HEK293 (cell line): ENCODE data around the gene ZFHX2.

Experiments
- BCL11A ChIP-seq: fragments of 450-650 bp; formaldehyde crosslinking; IDR thresholded peaks from 2 replicates; pipeline ENCODE4 v1.5.1; 2016; ENCODE audit warnings: low read depth, missing biosample characterization, missing genetic modification characterization
- KLF8 ChIP-seq: fragments of 450-650 bp; formaldehyde crosslinking; IDR thresholded peaks from 2 replicates; pipeline ENCODE4 v1.5.1; 2016; ENCODE audit warnings: missing biosample characterization, missing genetic modification characterization
- REST ChIP-seq: fragments of 450-650 bp; formaldehyde crosslinking; IDR thresholded peaks from 2 replicates; pipeline ENCODE4 v1.5.1; 2016; ENCODE audit warnings: missing biosample characterization, missing genetic modification characterization
- TCF7L2 ChIP-seq: IDR thresholded peaks from 2 replicates; pipeline ENCODE4 v1.6.1; 2011; ENCODE audit warnings: low read depth, mild to moderate bottlenecking, inconsistent platforms, low read length, moderate library complexity, borderline replicate concordance
- ZBTB26 ChIP-seq: fragments of 450-650 bp; formaldehyde crosslinking; optimal IDR thresholded peaks from 2 replicates; pipeline ENCODE3; 2016; ENCODE audit warnings: missing biosample characterization, mild to moderate bottlenecking, missing genetic modification characterization
- ZNF114 ChIP-seq: fragments of 450-650 bp; formaldehyde crosslinking; IDR thresholded peaks from 2 replicates; pipeline ENCODE4 v1.5.0; 2017; ENCODE audit warnings: missing biosample characterization, missing genetic modification characterization
- ZNF366 ChIP-seq: fragments of 450-650 bp; formaldehyde crosslinking; conservative IDR thresholded peaks from 2 replicates; pipeline ENCODE4 v1.5.1; 2016; ENCODE audit warnings: missing biosample characterization, missing genetic modification characterization
- ZNF654 ChIP-seq: fragments of 450-650 bp; formaldehyde crosslinking; IDR thresholded peaks from 2 replicates; pipeline ENCODE4 v1.5.1; 2016; ENCODE audit warnings: low read depth, missing biosample characterization, missing genetic modification characterization
- ZNF76 ChIP-seq: fragments of 450-650 bp; formaldehyde crosslinking; IDR thresholded peaks from 2 replicates; pipeline ENCODE4; 2016; ENCODE audit warnings: low read depth, missing biosample characterization, missing genetic modification characterization, borderline replicate concordance
- TF ChIP-seq, protein P1 (sequence below): fragments of 450-650 bp; formaldehyde crosslinking; IDR thresholded peaks from 2 replicates; pipeline ENCODE4 v1.5.1; 2016; ENCODE audit warnings: missing biosample characterization, missing genetic modification characterization
- TF ChIP-seq, protein P2 (sequence below): fragments of 450-650 bp; formaldehyde crosslinking; IDR thresholded peaks from 2 replicates; pipeline ENCODE4 v1.5.1; 2016; ENCODE audit warnings: missing biosample characterization, missing genetic modification characterization

- TF ChIP-seq BCL11A (tag by site-specific recombination) (no peak), ZNF366 (no peak), REST (no peak), ZNF654 (tag by site-specific recombination) (no peak), ZNF76 (tag by site-specific recombination) (no peak), TCF7L2 (no peak), ZBTB26 (no peak), KLF8 (tag by site-specific recombination) (no peak), ZNF114 (no peak)
- TF ChIP-seq, protein P1, sequence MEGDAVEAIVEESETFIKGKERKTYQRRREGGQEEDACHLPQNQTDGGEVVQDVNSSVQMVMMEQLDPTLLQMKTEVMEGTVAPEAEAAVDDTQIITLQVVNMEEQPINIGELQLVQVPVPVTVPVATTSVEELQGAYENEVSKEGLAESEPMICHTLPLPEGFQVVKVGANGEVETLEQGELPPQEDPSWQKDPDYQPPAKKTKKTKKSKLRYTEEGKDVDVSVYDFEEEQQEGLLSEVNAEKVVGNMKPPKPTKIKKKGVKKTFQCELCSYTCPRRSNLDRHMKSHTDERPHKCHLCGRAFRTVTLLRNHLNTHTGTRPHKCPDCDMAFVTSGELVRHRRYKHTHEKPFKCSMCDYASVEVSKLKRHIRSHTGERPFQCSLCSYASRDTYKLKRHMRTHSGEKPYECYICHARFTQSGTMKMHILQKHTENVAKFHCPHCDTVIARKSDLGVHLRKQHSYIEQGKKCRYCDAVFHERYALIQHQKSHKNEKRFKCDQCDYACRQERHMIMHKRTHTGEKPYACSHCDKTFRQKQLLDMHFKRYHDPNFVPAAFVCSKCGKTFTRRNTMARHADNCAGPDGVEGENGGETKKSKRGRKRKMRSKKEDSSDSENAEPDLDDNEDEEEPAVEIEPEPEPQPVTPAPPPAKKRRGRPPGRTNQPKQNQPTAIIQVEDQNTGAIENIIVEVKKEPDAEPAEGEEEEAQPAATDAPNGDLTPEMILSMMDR, result no peak
- TF ChIP-seq, protein P2, sequence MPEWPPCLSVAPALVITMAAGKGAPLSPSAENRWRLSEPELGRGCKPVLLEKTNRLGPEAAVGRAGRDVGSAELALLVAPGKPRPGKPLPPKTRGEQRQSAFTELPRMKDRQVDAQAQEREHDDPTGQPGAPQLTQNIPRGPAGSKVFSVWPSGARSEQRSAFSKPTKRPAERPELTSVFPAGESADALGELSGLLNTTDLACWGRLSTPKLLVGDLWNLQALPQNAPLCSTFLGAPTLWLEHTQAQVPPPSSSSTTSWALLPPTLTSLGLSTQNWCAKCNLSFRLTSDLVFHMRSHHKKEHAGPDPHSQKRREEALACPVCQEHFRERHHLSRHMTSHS (tag by site-specific recombination), result no peak
These were observed 5.3 kb upstream of the ZFHX2 start for GRCh38 chr14:23556700-23557440.
